ENCODE data around the gene PRPF38B.

GRCh38 chr1:108670131-108670773 lies 21.9 kb upstream of the PRPF38B start:
- TF ChIP-seq SMC3 (IDR thresholded peaks at IDR 0.05; ENCODE audit: low read depth, low read length) (no peak), POLR2A (IDR thresholded peaks at IDR 0.05; ENCODE audit: low read depth, low read length) (no peak), MXI1 (IDR thresholded peaks at IDR 0.05; ENCODE audit: borderline replicate concordance, low read depth, low read length) (no peak), CTCF (conservative IDR thresholded peaks at IDR 0.05; ENCODE audit: low read depth, low read length) (no peak)

All from IMR-90 (cell line).